ENCODE results near the gene CAPN5.
"Not testable (repeated sequence)": the region's sequence is repeated elsewhere in the genome, so short reads cannot be mapped to it uniquely, and the experiment has no call there.

The CAPN5 gene

DNA sequence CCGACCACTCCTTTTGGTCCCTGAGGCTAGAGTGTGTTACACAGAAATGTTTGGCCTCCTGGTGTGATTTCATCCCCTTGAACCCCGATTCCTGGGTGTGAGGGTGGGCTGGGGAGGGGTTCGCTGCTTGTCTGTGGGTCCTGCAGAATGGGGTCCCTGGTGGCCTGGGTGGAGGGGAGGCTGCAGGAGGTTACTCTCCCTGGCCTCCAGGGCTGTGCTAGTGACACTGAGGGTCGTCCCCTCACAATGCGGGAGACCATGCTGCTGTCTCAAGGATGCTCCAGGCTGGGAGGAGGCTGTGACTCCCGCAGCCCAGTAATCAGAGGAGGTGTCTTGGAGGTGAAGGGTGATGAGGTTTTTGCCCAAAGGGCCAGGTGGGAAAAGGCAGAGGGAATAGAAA, 18.9 kb downstream of the CAPN5 start:
- no peak for DNase-seq

DNA sequence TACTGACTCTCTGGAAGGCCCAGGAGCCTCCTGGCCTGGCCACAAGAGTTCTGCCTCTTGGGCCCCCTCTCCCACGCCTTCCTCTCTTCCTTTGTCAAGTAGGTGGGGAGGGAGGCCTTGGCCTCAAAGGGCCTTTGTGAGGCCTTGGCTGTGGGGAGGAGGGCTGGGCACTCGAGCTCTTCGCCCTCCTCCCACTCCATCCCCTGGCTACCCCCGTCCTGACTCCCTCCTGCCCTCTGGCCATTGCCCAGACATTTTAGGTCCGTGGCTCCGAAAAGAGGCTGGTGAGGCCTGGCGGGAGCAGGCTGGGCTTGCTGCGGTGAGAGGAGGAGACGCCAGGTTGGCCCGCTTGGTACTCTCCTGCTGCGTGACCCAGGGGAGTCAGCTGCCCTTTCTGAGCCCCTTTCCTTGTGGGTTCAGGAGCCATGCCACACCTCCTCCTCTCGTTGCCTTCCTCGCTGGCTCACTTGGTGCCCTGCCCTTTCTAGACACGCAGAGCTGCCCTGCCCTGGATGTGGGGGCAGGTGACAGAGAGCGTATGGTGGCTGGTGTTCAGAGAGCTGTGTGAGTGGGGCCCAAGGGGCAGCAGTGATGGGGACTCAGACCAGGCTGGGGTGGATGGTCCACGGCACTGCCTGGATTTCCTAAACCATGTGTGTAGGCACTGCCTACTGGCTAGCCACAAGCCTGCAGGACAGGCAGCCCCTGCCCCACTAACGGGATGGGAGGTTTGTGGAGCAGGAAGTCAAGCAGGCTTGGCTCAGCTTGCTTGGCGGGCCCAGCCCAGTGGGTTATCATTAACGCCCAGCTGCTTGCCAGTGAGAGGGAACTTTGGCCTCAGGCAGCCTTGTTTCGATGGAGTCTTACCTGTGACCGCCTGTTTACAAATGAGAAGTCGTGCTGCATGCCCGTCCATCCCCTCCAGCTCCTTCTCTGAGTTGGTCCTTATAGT, 20.0 kb downstream of the CAPN5 start:
- DNase-seq, result no peak

DNA sequence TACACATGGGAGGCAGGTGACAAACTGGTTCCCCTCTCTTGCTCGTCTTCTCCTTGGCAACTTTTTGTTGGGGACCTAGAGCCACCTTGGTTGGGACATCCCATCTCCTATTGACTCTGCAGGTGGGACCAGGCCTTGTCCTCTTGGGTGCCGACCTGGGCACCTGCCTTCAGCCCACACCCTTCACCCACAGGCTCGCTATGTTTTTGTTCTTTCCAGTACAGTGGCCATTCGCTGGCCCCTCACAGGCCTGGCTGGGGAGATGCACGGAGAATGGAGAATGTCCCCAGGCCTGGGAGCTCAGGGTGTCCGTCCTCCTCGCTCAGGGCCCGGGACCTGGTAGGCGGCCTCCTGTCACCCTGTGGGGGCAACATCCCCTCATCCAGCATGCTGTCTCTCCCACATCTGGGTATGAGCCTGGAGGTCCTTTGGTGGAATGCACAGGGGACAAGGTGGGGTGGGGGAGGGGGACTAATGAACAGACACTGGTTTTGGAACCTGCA, 21.0 kb downstream of the CAPN5 start:
- DNase-seq, result no peak

DNA sequence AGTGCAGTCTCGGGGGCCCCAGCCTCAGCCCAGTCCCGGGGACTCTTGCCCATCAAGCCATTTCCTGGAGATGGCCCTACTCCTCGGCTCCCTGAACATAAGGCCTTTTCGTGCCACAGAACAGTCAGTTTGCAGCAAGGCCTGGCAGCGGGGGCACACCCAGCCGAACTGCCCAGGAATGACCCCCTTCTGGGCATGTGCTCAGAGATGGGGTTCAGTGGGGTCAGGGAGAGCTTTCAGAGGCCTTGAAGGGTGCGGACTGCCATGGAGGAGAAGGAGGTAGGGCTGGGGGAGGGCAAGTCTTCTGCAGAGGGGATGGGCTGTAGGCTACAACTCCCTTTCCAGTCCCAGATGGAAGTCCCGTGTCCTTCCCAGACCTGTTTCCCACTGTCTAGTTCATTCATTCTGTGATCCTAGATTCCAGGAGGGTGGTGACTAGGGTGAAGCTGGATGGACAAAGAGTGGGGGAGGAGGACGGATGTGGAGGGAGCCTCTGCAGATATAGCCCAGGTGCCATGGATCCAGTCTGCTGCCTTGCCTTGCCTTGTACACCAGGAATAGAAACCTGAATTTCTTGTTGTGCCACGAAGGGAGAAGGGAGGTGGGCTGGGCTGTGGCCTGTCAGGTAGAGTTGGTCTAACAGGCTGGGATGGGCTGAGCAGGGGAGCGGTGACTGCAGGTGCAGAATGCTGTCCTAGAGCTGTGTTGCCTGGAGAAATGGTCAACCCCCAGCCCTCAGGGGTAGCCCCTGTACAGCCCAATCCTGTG, 21.6 kb downstream of the CAPN5 start:
- DNase-seq, result no peak

DNA sequence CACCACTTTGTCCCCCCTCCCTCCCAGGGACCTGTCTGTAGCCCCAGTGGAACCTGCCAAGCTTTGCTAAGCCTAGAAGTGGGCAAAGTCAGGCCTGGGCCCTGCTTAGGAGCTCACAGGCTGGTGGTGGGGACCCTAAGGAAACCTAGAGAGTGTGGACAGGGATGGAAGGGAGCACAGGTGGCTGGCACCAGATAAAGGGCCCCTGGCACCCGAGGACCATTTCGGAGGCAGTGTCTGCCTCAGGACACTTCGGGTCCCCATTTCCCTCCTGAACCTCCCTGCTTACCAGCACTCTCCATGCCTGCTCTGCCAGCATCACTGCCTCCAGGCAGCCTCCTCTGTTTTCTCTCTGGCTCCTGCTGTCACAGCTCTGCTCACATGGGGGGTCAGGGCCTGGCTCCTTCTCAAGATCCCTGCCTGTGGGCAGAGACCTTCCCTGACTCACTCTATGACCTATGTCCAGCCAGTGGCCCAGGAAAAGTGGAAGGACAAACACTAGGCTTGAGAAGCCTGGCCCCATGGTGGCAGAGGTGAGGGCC, 22.3 kb downstream of the CAPN5 start:
- no peak for DNase-seq

DNA sequence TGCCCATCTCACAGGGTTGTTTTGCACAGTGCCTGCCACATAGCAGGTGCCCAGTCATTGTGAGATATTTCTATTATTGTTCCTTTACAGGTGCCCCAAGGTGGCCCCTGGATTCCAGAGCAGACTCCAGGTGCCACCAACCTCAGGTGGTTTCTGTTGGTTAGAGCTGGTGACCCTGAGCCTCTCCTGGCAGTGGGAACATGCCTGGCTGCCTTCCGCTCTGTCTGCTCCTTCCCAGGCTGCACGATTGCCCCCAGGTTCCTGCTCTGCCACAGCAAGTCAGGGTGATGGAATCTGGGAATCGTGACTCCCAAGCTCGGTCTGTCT, 23.2 kb downstream of the CAPN5 start:
- no peak for DNase-seq

DNA sequence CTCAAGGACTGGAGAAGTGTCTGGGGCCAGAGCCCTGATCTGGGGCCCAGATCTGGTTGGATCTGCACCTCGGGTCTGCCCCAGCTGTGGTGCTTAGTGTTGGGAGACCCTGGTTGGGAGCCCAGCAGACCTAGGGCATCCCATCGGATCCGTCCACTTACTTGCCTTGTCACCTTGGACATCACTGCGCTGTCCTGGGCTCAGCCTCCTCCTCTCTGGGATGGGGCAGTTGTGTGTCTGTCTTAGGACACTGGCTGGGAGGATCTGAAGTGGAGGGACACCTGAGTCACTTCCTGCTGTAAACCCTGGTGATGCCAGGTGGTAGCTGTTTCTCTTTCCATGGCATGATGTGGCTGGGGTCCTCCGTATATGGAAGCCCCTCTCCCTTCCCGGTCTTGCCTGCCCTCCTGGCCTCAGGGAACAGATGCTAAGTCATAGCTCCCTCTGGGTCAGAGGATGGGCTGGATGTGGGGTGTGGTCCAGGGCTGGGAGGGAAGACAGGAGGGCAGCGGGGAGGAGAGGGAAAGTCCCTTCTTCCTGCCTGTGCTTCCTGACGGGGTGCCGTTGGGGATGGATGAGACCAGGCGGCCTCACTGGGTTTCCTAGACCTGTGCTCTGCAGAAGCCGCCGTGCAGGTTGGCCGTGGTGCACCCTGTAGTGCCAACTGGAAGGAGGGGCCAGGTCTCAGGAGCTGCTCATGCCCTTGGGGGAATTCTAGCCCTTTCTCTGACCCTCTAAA, 23.8 kb downstream of the CAPN5 start:
- no peak for DNase-seq

DNA sequence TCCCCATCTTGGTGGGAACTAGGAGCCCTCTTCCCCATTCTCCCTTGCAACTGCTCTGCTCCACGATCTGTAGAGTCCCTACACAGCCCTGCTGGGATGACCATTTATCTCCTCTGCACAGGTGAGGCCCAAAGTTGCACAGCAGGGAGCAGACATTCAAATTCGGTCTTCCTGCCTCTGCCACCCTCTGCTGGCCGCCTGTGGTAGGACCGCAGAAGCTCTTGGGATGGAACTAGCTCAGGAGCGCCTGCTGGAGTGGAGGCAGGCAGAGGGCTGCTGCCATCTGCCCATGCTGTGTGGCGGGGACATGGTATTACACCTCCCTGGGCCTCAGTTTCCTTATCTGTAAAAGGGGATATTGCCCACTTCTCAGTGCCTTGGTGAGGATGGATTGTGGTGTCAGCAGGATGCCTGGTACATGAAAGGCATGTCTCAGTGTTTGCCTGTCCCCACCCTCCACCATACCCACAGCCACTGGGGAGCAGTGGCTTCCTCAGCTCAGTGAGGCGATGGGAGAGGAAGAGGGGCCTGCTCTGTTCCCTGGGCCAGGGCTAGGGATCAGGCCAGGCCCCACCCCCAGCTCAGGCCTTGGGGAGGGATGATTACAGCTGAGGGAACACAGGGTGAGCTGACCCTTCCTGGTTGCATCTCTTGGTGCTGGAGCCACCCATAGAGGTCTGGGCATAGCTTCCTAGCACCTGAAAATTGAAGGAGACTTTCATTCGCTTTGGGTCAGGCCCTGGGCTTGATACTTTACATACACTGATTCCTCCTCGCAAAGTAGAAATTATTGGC, 24.6 kb downstream of the CAPN5 start:
- DNase-seq, result peak; percentile 62

DNA sequence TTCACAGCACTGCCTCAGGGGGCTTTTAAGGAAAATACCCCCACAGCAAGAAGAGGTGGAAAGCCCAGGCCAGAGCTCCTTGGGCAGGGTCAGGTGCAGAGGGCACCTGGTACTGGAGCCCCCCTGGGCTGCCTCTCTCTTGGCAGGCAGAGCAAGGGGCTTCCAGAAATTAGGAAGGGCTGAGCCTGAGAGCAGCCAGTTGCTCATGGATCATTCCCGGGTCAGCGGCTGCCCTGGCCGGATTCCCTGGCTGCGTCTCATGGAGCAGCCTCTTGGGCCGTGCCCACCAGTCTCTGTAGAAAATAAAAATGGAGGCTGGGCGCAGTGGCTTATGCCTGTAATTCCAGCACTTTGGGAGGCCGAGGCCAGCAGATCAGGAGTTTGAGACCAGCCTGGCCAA, 25.6 kb downstream of the CAPN5 start:
- DNase-seq, result no peak

DNA sequence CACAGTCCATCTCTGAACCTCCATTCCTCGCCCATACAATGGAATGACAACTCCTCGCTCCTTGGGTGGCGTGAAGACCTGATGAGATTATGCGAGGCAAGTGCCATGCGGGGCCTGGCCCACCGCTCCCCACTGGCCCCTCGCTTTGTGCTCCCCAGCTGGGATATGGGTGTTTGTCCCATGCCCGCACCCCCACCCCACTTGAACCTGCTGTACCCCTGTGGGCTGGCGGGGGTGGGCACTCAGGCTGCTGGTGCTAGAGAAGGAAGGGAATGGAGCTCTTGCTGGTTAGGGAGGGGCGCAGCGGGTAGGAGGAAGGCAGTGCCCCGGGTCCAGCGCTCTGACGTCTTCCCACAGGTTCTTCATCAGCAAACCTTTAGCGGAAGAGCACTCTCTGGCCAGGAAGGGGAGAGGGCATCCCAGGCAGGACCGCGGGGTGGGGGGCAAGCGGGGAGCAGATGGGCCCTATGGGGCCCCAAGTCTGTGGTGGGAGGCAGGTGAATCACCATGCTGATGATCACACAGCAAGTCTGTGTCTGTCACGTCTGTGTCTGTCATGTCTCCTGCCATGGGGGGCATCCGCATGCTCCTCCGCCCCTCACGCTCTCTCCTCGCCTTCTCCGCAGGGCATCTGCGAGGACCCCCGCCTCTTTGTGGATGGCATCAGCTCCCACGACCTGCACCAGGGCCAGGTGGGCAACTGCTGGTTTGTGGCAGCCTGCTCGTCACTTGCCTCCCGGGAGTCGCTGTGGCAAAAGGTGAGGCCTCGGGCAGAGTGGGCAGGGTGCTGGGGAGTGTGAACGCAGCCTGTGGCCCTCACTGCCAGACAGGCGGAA, 26.5 kb downstream of the CAPN5 start:
- no peak for DNase-seq

DNA sequence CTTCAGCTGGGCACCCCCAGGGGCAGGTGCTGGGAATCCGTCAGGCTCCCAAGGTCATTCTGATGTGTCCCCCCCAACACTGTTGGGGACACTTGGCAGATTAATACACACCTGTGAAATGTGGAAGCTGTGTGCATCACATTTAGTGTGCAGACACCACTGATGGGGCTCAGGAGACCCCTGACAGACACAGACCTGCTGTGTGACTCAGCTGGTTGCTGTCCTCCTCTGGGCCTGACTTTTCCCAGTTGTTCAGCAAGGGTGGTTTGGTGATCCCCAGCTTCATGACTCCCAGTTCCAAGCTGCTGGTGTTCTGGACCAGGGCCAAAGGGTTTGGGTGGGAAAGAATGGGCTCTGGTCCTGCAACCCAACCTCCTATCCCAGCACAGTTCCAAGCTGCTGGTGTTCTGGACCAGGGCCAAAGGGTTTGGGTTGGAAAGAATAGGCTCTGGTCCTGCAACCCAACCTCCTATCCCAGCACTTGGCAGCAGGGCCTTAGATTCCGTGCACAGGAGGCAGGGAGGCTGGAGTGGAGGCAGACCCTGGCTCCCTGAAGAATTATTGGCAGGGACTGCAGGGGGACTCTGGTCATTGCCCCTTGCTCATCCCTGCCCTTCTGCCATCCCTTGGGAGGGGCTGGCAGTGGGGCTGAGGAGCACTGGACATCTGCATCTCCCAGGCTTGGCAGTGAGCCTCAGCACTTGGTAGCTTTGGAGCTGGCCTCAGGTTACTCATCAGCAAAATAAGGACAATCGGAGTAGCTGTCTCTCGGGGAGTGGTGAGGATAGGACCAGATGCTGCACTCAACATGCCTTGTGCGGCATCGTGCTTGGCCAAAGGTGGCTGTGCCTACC, 27.4 kb downstream of the CAPN5 start:
- DNase-seq, result no peak

DNA sequence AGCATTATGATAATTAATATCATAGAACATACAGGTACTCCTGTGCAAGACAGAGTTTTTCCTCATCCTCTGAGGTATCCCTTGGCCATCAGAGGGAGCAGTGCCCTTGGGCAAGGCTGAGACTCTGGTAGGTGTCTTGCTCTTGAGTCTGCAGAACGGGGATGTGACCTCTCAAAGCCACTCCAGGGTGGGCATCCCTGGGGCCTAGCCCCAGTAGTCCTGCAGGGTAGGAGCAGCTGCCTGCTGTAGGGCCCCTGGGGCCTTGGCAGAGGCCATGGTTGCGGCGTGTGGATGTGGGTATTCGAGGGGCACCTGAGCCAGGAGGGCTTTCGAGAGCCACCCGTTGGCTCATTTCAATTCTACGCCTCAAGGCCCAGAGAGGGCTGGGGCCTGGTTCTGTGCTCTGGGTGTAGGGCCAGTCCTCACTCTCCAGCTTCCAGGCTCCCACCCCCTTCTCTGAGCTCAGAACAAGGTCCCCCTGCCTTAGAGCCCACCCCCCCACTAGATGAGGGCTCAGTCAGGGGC, 28.1 kb downstream of the CAPN5 start:
- no peak for DNase-seq

DNA sequence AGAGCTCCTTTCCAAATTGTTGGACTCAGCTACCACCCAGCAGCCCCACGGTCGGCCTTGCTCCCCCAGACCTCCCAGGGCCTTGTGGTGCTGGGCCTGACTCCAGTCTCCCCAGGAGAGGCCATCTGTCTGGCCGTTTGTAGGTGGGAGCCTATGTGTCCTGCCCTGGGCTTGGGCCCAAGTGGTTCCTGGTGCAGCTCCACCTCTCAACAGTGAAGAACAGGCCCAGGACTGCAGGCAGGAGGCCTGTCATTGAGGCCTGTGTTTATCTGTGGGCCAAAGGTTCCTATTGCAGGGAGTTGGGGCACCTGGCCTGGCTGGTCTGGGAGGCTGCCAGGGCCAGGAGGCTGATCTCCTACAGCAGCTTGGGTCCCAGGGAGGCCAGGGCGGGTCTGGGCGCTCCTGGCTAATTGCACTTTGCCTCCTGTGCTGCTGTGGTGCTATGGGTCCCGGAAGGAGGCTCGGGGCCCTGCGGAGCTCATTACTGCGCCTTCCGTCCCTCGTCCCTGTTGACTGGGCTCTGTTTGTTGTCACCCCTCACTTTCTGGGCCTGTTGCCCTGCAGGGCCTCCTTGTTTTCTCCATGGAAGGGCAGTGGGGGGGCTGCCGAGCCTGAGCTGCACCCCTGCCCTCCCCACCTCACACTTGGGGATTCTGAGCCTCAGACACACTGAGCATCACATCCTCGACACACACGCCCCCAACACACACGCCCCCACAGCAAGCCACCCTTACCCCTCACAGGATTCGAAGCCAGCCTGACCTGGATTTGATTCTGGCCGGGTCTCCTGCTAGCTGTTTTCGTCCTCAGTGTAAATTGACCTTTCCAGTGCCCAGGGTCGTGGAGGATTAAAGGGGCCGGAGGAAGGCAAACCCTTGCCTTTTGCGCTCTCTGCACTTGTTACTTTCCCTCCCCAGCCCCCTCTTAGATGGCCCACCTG, 29.1 kb downstream of the CAPN5 start:
- no peak for DNase-seq

DNA sequence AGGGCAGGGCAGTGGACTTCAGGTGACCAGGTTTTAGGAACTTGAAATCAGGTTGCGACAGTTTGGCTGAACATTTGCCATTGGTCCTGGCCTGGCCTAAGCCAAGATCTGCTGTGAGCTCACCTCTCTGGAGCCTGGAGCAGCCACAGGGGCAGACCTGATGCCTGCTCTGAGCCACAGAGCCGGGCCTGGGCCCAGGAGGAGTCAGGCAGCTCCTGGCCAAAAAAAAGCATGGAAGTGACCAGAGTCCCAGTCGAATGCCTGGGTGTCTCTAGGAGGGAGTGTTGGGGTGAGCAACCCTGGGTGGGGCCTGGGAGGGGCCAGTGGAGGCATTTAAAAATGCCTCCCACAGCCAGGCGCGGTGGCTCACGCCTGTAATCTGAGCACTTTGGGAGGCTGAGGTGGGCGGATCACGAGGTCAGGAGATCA, 29.8 kb downstream of the CAPN5 start:
- DNase-seq, result no peak

DNA sequence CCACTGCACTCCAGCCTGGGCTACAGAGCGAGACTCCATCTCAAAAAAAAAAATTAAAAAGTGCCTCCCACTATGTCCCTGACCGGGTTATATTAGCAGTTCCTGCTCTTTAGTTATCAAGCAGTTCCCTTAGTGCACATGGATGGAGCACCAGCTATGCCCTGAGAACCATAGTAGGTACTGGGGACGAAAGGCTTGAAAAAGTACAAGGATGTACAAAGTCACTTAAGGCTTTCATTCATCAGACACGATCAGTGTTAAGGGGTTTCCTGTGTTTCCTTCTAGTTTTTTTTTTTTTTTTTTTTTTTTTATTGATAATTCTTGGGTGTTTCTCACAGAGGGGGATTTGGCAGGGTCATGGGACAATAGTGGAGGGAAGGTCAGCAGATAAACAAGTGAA, 30.4 kb downstream of the CAPN5 start:
- DNase-seq, result not testable (repeated sequence)

DNA sequence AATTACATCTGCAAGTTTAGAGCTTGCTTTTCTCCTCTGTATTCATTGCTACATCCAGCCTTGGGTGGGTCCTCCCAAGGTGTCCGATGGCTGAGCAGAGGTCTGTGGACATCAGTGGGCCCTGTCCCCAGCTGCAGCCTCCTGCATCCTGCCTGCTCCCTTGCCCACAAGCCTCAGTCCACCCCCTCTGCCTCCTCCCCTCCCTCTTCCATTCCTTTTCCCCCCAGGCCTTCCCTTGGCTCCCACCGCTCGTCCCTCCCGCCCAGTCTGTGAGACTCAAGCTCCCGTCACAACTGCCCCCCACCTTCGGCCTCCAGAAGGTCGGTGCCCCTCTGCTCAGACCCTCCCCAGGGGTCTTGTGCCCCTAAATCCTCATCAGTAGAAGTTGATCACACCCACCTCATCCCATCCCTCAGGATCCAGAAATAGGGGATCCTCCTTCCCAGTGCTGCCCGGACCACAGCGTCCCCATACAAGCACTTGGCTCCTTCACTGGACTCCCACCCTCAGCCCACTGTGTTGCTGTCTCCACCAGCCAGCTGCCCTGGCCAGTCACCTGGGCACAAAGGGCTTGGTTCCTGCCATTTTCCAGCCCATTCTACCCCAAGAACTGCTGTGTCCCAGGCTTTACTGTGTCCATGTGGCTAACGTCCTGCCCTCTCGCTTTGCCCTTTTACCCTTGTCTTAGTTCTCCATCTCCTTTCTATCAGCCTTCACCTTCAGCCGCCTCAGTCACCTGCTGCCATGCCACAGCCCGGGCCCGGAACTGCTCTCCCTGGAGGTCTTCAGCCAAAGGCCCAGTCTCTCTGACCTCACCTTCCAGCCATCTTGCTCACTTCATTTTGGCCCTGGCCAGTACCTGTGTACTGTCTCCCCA, 33.6 kb downstream of the CAPN5 start:
- DNase-seq, result no peak

DNA sequence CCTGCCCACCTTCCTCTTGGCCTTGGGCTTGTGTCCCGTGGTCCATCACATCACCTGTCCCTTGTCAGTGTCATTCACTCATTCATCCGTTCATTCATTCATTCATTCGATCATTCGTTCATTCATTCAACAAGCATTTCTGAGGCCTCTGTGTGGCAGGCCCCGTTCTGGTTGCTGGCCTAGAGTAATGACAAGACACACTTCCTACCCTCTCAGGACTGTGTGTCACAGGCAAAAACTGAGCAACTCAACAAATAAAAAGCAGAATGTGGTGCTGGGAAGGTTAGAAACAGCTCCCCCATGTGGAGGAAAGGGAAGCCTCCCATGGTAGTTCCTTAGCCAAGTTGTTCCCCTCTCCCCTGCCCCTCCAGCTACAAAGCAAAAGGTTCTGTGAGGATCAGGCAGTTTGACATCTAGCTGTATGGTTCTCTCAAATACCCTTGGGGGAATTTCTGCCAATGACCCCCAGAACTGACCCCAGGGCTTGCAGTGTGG, 34.3 kb downstream of the CAPN5 start:
- DNase-seq, result no peak

Data from NCI-H1105 treated with DMSO at 0.1 percent for 48 hours (cell line).